Measurements from ENCODE around the gene KIF13A.
"Not testable (repeated sequence)": the region's sequence is repeated elsewhere in the genome, so short reads cannot be mapped to it uniquely, and the experiment has no call there.

KIF13A gene

GRCh38 chr6:17740559-17741220 is 246.7 kb downstream of the KIF13A start:
- Histone ChIP-seq H3K27me3 (ENCODE audit: insufficient read depth, poor library complexity, severe bottlenecking) (no peaks in the 10 kb centered on the region), H3K27ac (ENCODE audit: poor library complexity, severe bottlenecking) (no peak overlapping the region), H3K4me3 (ENCODE audit: severe bottlenecking) (no peak overlapping the region), H3K4me1 (ENCODE audit: insufficient read depth, poor library complexity, severe bottlenecking) (peaks cover 6% of the 10 kb centered on the region), H3K36me3 (ENCODE audit: low read depth) (no peaks in the 10 kb centered on the region), H3K9me3 (ENCODE audit: severe bottlenecking) (peaks cover 5% of the 10 kb centered on the region)
- DNase-seq (ENCODE audit: low spot score): no peak
- ATAC-seq (ENCODE audit: low read depth): no peak
- no peak for TF ChIP-seq CTCF (IDR thresholded peaks at IDR 0.05; ENCODE audit: poor library complexity, severe bottlenecking)

- no peak for ATAC-seq (ENCODE audit: low read depth)
These were observed 249.7 kb downstream of the KIF13A start for GRCh38 chr6:17737704-17738252.

GRCh38 chr6:17735311-17735710 is 252.1 kb downstream of the KIF13A start:
- H3K9me3 ChIP-seq (ENCODE audit: severe bottlenecking); H3K36me3 ChIP-seq (ENCODE audit: low read depth); H3K27me3 ChIP-seq (ENCODE audit: insufficient read depth, poor library complexity, severe bottlenecking); DNase-seq (ENCODE audit: low spot score); H3K4me3 ChIP-seq (ENCODE audit: severe bottlenecking); H3K4me1 ChIP-seq (ENCODE audit: insufficient read depth, poor library complexity, severe bottlenecking); H3K27ac ChIP-seq (ENCODE audit: poor library complexity, severe bottlenecking); ATAC-seq (ENCODE audit: low read depth): not testable (repeated sequence)

More at GRCh38 chr6:17737704-17738252, 249.7 kb downstream of the KIF13A start:
- no peak overlapping the region for H3K4me3 ChIP-seq (ENCODE audit: severe bottlenecking)
- no peak overlapping the region for H3K27ac ChIP-seq (ENCODE audit: poor library complexity, severe bottlenecking)
- no peaks in the 10 kb centered on the region for H3K27me3 ChIP-seq (ENCODE audit: insufficient read depth, poor library complexity, severe bottlenecking)
- DNase-seq (ENCODE audit: low spot score): no peak
- H3K4me1 ChIP-seq (ENCODE audit: insufficient read depth, poor library complexity, severe bottlenecking): peaks cover 6% of the 10 kb centered on the region
- H3K9me3 ChIP-seq (ENCODE audit: severe bottlenecking): peaks cover 5% of the 10 kb centered on the region
- no peak for TF ChIP-seq CTCF (IDR thresholded peaks at IDR 0.05; ENCODE audit: poor library complexity, severe bottlenecking)
- H3K36me3 ChIP-seq (ENCODE audit: low read depth): no peaks in the 10 kb centered on the region

- DNase-seq (ENCODE audit: low spot score): no peak
- H3K9me3 ChIP-seq (ENCODE audit: severe bottlenecking): no peaks in the 10 kb centered on the region
- no peaks in the 10 kb centered on the region for H3K36me3 ChIP-seq (ENCODE audit: low read depth)
- no peak overlapping the region for H3K27ac ChIP-seq (ENCODE audit: poor library complexity, severe bottlenecking)
- H3K4me1 ChIP-seq (ENCODE audit: insufficient read depth, poor library complexity, severe bottlenecking): peaks cover 9% of the 10 kb centered on the region
- ATAC-seq (ENCODE audit: low read depth): peak; percentile 85
- TF ChIP-seq CTCF (IDR thresholded peaks at IDR 0.05; ENCODE audit: poor library complexity, severe bottlenecking): no peak
- H3K27me3 ChIP-seq (ENCODE audit: insufficient read depth, poor library complexity, severe bottlenecking): no peaks in the 10 kb centered on the region
- H3K4me3 ChIP-seq (ENCODE audit: severe bottlenecking): no peak overlapping the region
These were observed 257.2 kb downstream of the KIF13A start for GRCh38 chr6:17730078-17730704.

- ATAC-seq (ENCODE audit: low read depth): peak; percentile 40; the same call in 1 of the 3 replicates
- H3K27ac ChIP-seq (ENCODE audit: poor library complexity, severe bottlenecking): no peak overlapping the region
- no peaks in the 10 kb centered on the region for H3K36me3 ChIP-seq (ENCODE audit: low read depth)
- peaks cover 9% of the 10 kb centered on the region for H3K4me1 ChIP-seq (ENCODE audit: insufficient read depth, poor library complexity, severe bottlenecking)
- no peak for TF ChIP-seq CTCF (IDR thresholded peaks at IDR 0.05; ENCODE audit: poor library complexity, severe bottlenecking)
- H3K9me3 ChIP-seq (ENCODE audit: severe bottlenecking): no peaks in the 10 kb centered on the region
- no peak overlapping the region for H3K4me3 ChIP-seq (ENCODE audit: severe bottlenecking)
- DNase-seq (ENCODE audit: low spot score): no peak
- no peaks in the 10 kb centered on the region for H3K27me3 ChIP-seq (ENCODE audit: insufficient read depth, poor library complexity, severe bottlenecking)
These were observed 258.0 kb downstream of the KIF13A start for GRCh38 chr6:17729223-17730077.
